Keratinocyte (primary cell): ENCODE results near the gene SMIM24.
"Not testable (repeated sequence)": the region's sequence is repeated elsewhere in the genome, so short reads cannot be mapped to it uniquely, and the experiment has no call there.

ENCODE experiments used
- CTCF ChIP-seq, 3 experiments: IDR thresholded peaks in 1 of 3; conservative IDR thresholded peaks in 1 of 3; optimal IDR thresholded peaks in 1 of 3; 2 replicates in 2 of 3; 3 replicates in 1 of 3; pipeline versions ENCODE3 to v1.5.1; 2011; ENCODE audit warnings: low read length in 3 of 3, mild to moderate bottlenecking in 3 of 3, moderate library complexity in 2 of 3, control low read depth in 1 of 3, inconsistent platforms in 1 of 3; ENCODE audit not compliant: insufficient read depth in 2 of 3; ENCODE audit errors: extremely low read depth in 1 of 3
- EZH2 ChIP-seq: IDR thresholded peaks from one replicate; pipeline ENCODE4 v1.6.1; 2012; ENCODE audit warnings: inconsistent platforms, mild to moderate bottlenecking, low read length, moderate library complexity

GRCh38 chr19:3446657-3447056 lies 33.7 kb downstream of the SMIM24 start:
- not testable (repeated sequence) for TF ChIP-seq CTCF (optimal IDR thresholded peaks at IDR 0.05 in 1 of 3, IDR thresholded peaks at IDR 0.05 in 1 of 3, conservative IDR thresholded peaks at IDR 0.05 in 1 of 3; ENCODE audit: extremely low read depth in 1 of 3, insufficient read depth in 2 of 3, low read length in 3 of 3); EZH2
